ENCODE data around the gene CITED2. TPM values are rescaled to one million over a fixed set of nuclear protein-coding genes. Genes with fewer than 3 reads are reported as not detected.
"Not testable (repeated sequence)": the region's sequence is repeated elsewhere in the genome, so short reads cannot be mapped to it uniquely, and the experiment has no call there.

The CITED2 gene
- polyA plus RNA-seq, 2 donors = 20.3 to 29.5 TPM

DNA sequence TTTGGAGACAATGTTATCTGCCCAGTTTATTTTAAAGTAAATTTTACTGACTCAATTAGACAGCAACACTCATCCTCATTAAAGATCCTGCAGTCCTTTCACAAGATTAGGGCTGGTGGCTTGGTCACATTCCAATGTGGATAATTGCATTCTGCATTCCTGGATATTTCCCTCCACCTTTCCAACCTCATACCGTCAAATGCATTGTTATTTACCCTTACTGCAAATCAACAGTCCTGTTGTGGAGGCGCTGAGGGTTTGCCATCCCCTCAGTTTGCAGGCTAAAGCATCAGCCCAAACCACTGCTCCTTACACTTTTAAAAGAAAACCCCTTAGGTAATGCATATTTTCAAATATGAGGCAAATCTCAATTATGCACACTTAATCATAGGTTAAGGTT is 5.4 kb downstream of the CITED2 start:
- WGBS, 2 donors = 52 to 57% methylated on average over 2 of the region's 2 CpGs
- no peaks in the 10 kb centered on the region for H3K9me3 ChIP-seq (ENCODE audit: control insufficient read depth in 2 of 2, insufficient read depth in 1 of 2, low read depth in 1 of 2, low read length in 1 of 2)
- peaks cover 0 to 10% of the 10 kb centered on the region in 2 donors for H3K36me3 ChIP-seq (ENCODE audit: control insufficient read depth in 2 of 2, insufficient read depth in 2 of 2, low read length in 1 of 2)
- H3K4me3 ChIP-seq (ENCODE audit: low read depth in 1 of 2, low read length in 2 of 2) = no peak overlapping the region
- H3K27ac ChIP-seq (ENCODE audit: low read depth in 2 of 2, low read length in 1 of 2) = no peak overlapping the region
- H3K4me1 ChIP-seq (ENCODE audit: control insufficient read depth in 2 of 2, insufficient read depth in 2 of 2, low read length in 1 of 2) = no peaks in the 10 kb centered on the region
- no peaks in the 10 kb centered on the region for H3K27me3 ChIP-seq (ENCODE audit: control insufficient read depth in 1 of 2, insufficient read depth in 2 of 2, low read length in 2 of 2)

DNA sequence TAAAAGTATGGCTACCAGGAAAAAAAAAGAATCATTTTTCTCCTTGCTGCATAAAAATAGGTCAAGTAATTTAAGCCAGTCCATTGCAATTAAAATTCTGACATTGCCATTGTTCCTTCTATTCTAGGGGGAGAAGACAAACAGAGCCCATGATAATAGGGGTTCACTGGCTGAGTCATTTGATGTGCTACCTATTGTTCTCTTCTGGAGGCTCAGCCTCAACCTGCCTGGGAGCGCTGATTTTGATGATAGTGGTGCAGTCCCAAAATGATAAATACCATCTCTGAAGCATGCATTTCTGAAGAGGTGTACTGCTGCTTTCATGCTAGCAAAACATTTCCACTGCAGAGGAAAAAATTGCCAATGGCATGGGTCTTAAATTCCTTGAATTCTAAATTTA is 5.8 kb downstream of the CITED2 start:
- Histone ChIP-seq H3K36me3 (ENCODE audit: control insufficient read depth in 2 of 2, insufficient read depth in 2 of 2, low read length in 1 of 2) (peaks cover 0 to 8% of the 10 kb centered on the region in 2 donors), H3K4me3 (ENCODE audit: low read depth in 1 of 2, low read length in 2 of 2) (no peak overlapping the region), H3K27me3 (ENCODE audit: control insufficient read depth in 1 of 2, insufficient read depth in 2 of 2, low read length in 2 of 2) (no peaks in the 10 kb centered on the region), H3K27ac (ENCODE audit: low read depth in 2 of 2, low read length in 1 of 2) (no peak overlapping the region), H3K4me1 (ENCODE audit: control insufficient read depth in 2 of 2, insufficient read depth in 2 of 2, low read length in 1 of 2) (no peaks in the 10 kb centered on the region), H3K9me3 (ENCODE audit: control insufficient read depth in 2 of 2, insufficient read depth in 1 of 2, low read depth in 1 of 2, low read length in 1 of 2) (no peaks in the 10 kb centered on the region)
- 64 to 72% methylated on average over 1 of the region's 1 CpG for WGBS, 2 donors

- no peaks in the 10 kb centered on the region for H3K9me3 ChIP-seq (ENCODE audit: control insufficient read depth in 2 of 2, insufficient read depth in 1 of 2, low read depth in 1 of 2, low read length in 1 of 2)
- no peaks in the 10 kb centered on the region for H3K27me3 ChIP-seq (ENCODE audit: control insufficient read depth in 1 of 2, insufficient read depth in 2 of 2, low read length in 2 of 2)
- WGBS, 2 donors = 69 to 82% methylated on average over 8 of the region's 8 CpGs
- H3K27ac ChIP-seq (ENCODE audit: low read depth in 2 of 2, low read length in 1 of 2) = no peak overlapping the region
- peaks cover 0 to under 1% of the 10 kb centered on the region in 2 donors for H3K36me3 ChIP-seq (ENCODE audit: control insufficient read depth in 2 of 2, insufficient read depth in 2 of 2, low read length in 1 of 2)
- no peak overlapping the region for H3K4me3 ChIP-seq (ENCODE audit: low read depth in 1 of 2, low read length in 2 of 2)
- H3K4me1 ChIP-seq (ENCODE audit: control insufficient read depth in 2 of 2, insufficient read depth in 2 of 2, low read length in 1 of 2) = no peaks in the 10 kb centered on the region
Measured at GRCh38 chr6:139367810-139368351, 6.6 kb downstream of the CITED2 start.

- Histone ChIP-seq H3K4me3 (ENCODE audit: low read depth in 1 of 2, low read length in 2 of 2) (no peak overlapping the region), H3K9me3 (ENCODE audit: control insufficient read depth in 2 of 2, insufficient read depth in 1 of 2, low read depth in 1 of 2, low read length in 1 of 2) (no peaks in the 10 kb centered on the region), H3K27me3 (ENCODE audit: control insufficient read depth in 1 of 2, insufficient read depth in 2 of 2, low read length in 2 of 2) (no peaks in the 10 kb centered on the region), H3K36me3 (ENCODE audit: control insufficient read depth in 2 of 2, insufficient read depth in 2 of 2, low read length in 1 of 2) (no peaks in the 10 kb centered on the region), H3K27ac (ENCODE audit: low read depth in 2 of 2, low read length in 1 of 2) (no peak overlapping the region), H3K4me1 (ENCODE audit: control insufficient read depth in 2 of 2, insufficient read depth in 2 of 2, low read length in 1 of 2) (no peaks in the 10 kb centered on the region)
- WGBS, 2 donors = 47 to 51% methylated on average over 3 of the region's 3 CpGs
Measured at GRCh38 chr6:139364982-139365379, 9.5 kb downstream of the CITED2 start.

- H3K27ac ChIP-seq (ENCODE audit: low read depth in 2 of 2, low read length in 1 of 2) = no peak overlapping the region
- no peaks in the 10 kb centered on the region for H3K36me3 ChIP-seq (ENCODE audit: control insufficient read depth in 2 of 2, insufficient read depth in 2 of 2, low read length in 1 of 2)
- no peak overlapping the region for H3K4me3 ChIP-seq (ENCODE audit: low read depth in 1 of 2, low read length in 2 of 2)
- H3K27me3 ChIP-seq (ENCODE audit: control insufficient read depth in 1 of 2, insufficient read depth in 2 of 2, low read length in 2 of 2) = no peaks in the 10 kb centered on the region
- H3K4me1 ChIP-seq (ENCODE audit: control insufficient read depth in 2 of 2, insufficient read depth in 2 of 2, low read length in 1 of 2) = no peaks in the 10 kb centered on the region
- no peaks in the 10 kb centered on the region for H3K9me3 ChIP-seq (ENCODE audit: control insufficient read depth in 2 of 2, insufficient read depth in 1 of 2, low read depth in 1 of 2, low read length in 1 of 2)
- 54 to 58% methylated on average over 4 of the region's 4 CpGs for WGBS, 2 donors
Measured at GRCh38 chr6:139364302-139364981, 10.0 kb downstream of the CITED2 start.

GRCh38 chr6:139363797-139364196 is 10.7 kb downstream of the CITED2 start:
- H3K9me3 ChIP-seq (ENCODE audit: control insufficient read depth in 2 of 2, insufficient read depth in 1 of 2, low read depth in 1 of 2, low read length in 1 of 2); H3K4me3 ChIP-seq (ENCODE audit: low read depth in 1 of 2, low read length in 2 of 2); H3K27ac ChIP-seq (ENCODE audit: low read depth in 2 of 2, low read length in 1 of 2); H3K4me1 ChIP-seq (ENCODE audit: control insufficient read depth in 2 of 2, insufficient read depth in 2 of 2, low read length in 1 of 2); H3K36me3 ChIP-seq (ENCODE audit: control insufficient read depth in 2 of 2, insufficient read depth in 2 of 2, low read length in 1 of 2); H3K27me3 ChIP-seq (ENCODE audit: control insufficient read depth in 1 of 2, insufficient read depth in 2 of 2, low read length in 2 of 2): not testable (repeated sequence)
- 88 to 89% methylated on average over 5 of the region's 5 CpGs for WGBS, 2 donors

DNA sequence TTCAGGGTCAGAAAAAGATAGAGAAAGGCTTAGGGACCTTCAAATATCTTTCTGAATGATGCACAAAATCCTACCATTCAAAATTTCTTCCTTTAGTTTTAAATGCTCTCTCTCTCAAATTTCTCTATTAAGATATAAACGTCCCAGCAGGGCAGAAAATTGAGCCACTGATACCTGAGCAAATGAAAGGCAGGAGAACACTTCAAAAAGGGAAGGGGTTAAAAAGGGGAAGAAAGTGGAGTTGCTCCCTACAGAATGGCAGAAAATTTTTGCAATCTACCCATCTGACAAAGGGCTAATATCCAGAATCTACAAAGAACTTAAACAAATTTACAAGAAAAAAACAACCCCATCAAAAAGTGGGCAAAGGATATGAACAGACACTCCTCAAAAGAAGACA is 11.3 kb downstream of the CITED2 start:
- not testable (repeated sequence) for H3K4me1 ChIP-seq (ENCODE audit: control insufficient read depth in 2 of 2, insufficient read depth in 2 of 2, low read length in 1 of 2); H3K27me3 ChIP-seq (ENCODE audit: control insufficient read depth in 1 of 2, insufficient read depth in 2 of 2, low read length in 2 of 2); H3K4me3 ChIP-seq (ENCODE audit: low read depth in 1 of 2, low read length in 2 of 2); H3K9me3 ChIP-seq (ENCODE audit: control insufficient read depth in 2 of 2, insufficient read depth in 1 of 2, low read depth in 1 of 2, low read length in 1 of 2); H3K36me3 ChIP-seq (ENCODE audit: control insufficient read depth in 2 of 2, insufficient read depth in 2 of 2, low read length in 1 of 2); H3K27ac ChIP-seq (ENCODE audit: low read depth in 2 of 2, low read length in 1 of 2)
- whole genome bisulfite sequencing, 2 donors = 77% methylated on average over 1 of the region's 1 CpG

DNA sequence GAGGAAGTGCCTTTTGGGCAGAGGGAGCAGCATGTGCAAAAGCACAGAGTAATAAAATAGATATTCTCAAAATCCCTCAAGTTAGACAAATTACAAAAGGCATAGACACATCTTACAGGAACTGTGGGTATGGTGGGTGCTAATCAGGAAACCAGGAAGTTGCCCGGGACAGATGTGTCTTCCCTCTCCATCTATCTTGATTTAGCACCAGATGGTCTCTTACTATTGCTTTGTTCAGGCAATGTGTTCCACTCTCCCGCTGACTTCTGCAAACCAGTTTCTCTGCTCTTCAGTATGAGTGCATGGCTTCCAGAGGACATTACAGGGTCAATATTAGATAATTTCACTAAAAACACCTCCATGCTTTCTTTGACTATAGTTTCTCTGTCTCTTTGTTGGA is 13.2 kb downstream of the CITED2 start:
- WGBS, 2 donors = 73 to 76% methylated on average over 2 of the region's 2 CpGs
- Histone ChIP-seq H3K36me3 (ENCODE audit: control insufficient read depth in 2 of 2, insufficient read depth in 2 of 2, low read length in 1 of 2) (no peaks in the 10 kb centered on the region), H3K4me1 (ENCODE audit: control insufficient read depth in 2 of 2, insufficient read depth in 2 of 2, low read length in 1 of 2) (no peaks in the 10 kb centered on the region), H3K27ac (ENCODE audit: low read depth in 2 of 2, low read length in 1 of 2) (no peak overlapping the region), H3K27me3 (ENCODE audit: control insufficient read depth in 1 of 2, insufficient read depth in 2 of 2, low read length in 2 of 2) (no peaks in the 10 kb centered on the region), H3K4me3 (ENCODE audit: low read depth in 1 of 2, low read length in 2 of 2) (no peak overlapping the region), H3K9me3 (ENCODE audit: control insufficient read depth in 2 of 2, insufficient read depth in 1 of 2, low read depth in 1 of 2, low read length in 1 of 2) (no peaks in the 10 kb centered on the region)

- H3K9me3 ChIP-seq (ENCODE audit: control insufficient read depth in 2 of 2, insufficient read depth in 1 of 2, low read depth in 1 of 2, low read length in 1 of 2) = no peaks in the 10 kb centered on the region
- no peaks in the 10 kb centered on the region for H3K27me3 ChIP-seq (ENCODE audit: control insufficient read depth in 1 of 2, insufficient read depth in 2 of 2, low read length in 2 of 2)
- WGBS, 2 donors = 86 to 95% methylated on average over 2 of the region's 2 CpGs
- H3K27ac ChIP-seq (ENCODE audit: low read depth in 2 of 2, low read length in 1 of 2) = no peak overlapping the region
- no peaks in the 10 kb centered on the region for H3K36me3 ChIP-seq (ENCODE audit: control insufficient read depth in 2 of 2, insufficient read depth in 2 of 2, low read length in 1 of 2)
- H3K4me1 ChIP-seq (ENCODE audit: control insufficient read depth in 2 of 2, insufficient read depth in 2 of 2, low read length in 1 of 2) = no peaks in the 10 kb centered on the region
- no peak overlapping the region for H3K4me3 ChIP-seq (ENCODE audit: low read depth in 1 of 2, low read length in 2 of 2)
Measured at GRCh38 chr6:139356924-139357323, 17.5 kb downstream of the CITED2 start.

GRCh38 chr6:139355777-139356445 is 18.5 kb downstream of the CITED2 start:
- no peak overlapping the region for H3K4me3 ChIP-seq (ENCODE audit: low read depth in 1 of 2, low read length in 2 of 2)
- no peaks in the 10 kb centered on the region for H3K9me3 ChIP-seq (ENCODE audit: control insufficient read depth in 2 of 2, insufficient read depth in 1 of 2, low read depth in 1 of 2, low read length in 1 of 2)
- no peaks in the 10 kb centered on the region for H3K36me3 ChIP-seq (ENCODE audit: control insufficient read depth in 2 of 2, insufficient read depth in 2 of 2, low read length in 1 of 2)
- H3K27ac ChIP-seq (ENCODE audit: low read depth in 2 of 2, low read length in 1 of 2) = no peak overlapping the region
- no peaks in the 10 kb centered on the region for H3K4me1 ChIP-seq (ENCODE audit: control insufficient read depth in 2 of 2, insufficient read depth in 2 of 2, low read length in 1 of 2)
- 94 to 97% methylated on average over 7 of the region's 7 CpGs for WGBS, 2 donors
- H3K27me3 ChIP-seq (ENCODE audit: control insufficient read depth in 1 of 2, insufficient read depth in 2 of 2, low read length in 2 of 2) = no peaks in the 10 kb centered on the region
